ENCODE data around the gene STX2. TPM values are rescaled to one million over a fixed set of nuclear protein-coding genes. Genes with fewer than 3 reads are reported as not detected.

Gene STX2
- total RNA-seq, 1 donor: 58.3 TPM

- TF ChIP-seq CTCF (IDR thresholded peaks at IDR 0.05; ENCODE audit: insufficient read depth, low read depth, low read length): no peak
- no peak for DNase-seq (ENCODE audit: low read depth)
- peak overlapping the region; percentile 46 for H3K4me3 ChIP-seq (ENCODE audit: low read depth, low read length)
Observed at GRCh38 chr12:130839770-130840404, 837 bp upstream of the STX2 start.

DNA sequence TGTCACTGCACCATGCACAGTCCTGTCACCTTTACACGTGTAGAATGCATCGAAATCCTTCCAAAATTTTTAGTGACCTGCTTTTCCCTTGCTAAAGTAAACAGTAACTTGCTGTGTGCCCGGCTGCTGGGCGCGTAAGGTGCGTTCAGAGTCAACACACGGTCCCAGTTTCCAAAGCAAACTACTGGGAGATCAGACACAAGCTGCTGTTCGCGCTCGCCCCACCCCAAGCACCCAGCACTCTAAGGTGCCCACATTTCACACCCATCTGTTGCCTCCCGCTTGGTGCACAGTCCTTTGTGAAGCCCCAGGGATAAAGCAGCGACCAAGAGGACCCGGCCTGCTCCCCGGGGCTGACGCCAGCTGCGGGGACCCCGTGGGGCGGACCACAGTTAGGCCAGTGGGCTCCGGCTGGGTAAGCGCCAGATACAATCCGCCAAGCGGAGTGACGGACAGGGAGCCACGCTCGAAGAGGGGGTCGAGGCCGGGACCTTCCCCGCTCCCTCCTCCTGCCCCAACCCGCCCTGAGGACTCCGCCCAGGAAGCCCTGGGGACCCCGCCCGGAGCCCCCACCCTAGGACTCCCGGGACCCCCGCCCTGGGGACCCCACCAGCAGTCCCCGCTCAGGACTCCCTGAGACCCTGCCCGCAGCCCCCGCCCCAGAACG is 633 bp downstream of the STX2 start:
- DNase-seq (ENCODE audit: low read depth): peak; percentile 27
- TF ChIP-seq CTCF (IDR thresholded peaks at IDR 0.05; ENCODE audit: insufficient read depth, low read depth, low read length): no peak
- peak overlapping the region; percentile 86 for H3K4me3 ChIP-seq (ENCODE audit: low read depth, low read length)

DNA sequence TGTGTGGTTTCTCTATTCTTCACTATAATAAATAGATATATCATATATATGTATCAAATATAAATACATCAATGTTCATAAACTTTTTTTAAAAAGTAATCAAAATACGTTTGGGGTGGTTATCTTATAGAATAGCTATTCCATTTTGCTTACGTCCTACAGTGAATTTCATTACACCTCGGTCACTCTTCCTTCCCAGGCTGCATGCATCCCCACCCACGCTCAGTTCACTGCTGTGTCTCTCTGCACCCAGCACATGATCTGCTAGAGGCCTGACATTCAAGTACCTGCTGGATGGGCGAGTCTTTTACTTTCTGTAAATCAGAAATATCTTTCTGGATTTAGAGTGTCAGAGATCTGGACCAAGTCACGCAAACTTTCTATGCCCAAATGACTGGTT is 3.6 kb downstream of the STX2 start:
- H3K4me3 ChIP-seq (ENCODE audit: low read depth, low read length): no peak overlapping the region
- TF ChIP-seq CTCF (IDR thresholded peaks at IDR 0.05; ENCODE audit: insufficient read depth, low read depth, low read length): no peak
- DNase-seq (ENCODE audit: low read depth): no peak

GRCh38 chr12:130835011-130835410 is 4.0 kb downstream of the STX2 start:
- DNase-seq (ENCODE audit: low read depth): no peak

DNA sequence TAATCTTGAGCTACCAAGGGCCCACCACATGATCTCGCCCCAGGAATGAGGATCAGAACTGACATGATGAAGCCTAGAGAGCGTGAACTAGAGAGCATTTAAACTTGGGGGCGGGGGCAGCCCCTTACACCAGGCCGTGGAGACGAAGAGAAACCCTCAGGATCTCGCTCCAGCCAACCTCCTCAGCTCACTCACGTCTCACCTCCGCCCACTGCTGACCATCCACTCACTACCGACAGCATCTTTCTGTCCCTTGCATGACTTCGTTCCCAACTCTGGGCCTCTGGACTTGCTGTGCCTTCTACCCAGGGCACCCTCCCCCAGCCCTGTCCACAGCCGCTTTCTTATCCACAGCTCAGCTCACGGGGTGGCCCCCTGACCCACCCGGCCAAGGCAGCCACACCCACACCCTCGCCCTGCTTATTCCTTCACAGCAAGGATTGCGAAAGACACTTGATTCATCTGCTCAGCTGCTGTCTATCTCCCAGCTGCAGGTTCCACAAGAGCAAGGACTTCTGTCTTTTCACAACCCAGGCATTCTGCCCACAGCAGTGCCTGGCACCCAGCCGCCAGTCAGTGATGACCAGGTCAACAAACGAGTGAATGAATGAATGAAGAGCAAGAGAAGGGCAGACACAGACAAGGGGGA is 6.4 kb downstream of the STX2 start:
- H3K4me3 ChIP-seq (ENCODE audit: low read depth, low read length): peak overlapping the region; percentile 24
- TF ChIP-seq CTCF (IDR thresholded peaks at IDR 0.05; ENCODE audit: insufficient read depth, low read depth, low read length): no peak
- DNase-seq (ENCODE audit: low read depth): peak; percentile 90

More at GRCh38 chr12:130835011-130835410, 4.0 kb downstream of the STX2 start:
- no peak overlapping the region for H3K4me3 ChIP-seq (ENCODE audit: low read depth, low read length)
- TF ChIP-seq CTCF (IDR thresholded peaks at IDR 0.05; ENCODE audit: insufficient read depth, low read depth, low read length): no peak

DNA sequence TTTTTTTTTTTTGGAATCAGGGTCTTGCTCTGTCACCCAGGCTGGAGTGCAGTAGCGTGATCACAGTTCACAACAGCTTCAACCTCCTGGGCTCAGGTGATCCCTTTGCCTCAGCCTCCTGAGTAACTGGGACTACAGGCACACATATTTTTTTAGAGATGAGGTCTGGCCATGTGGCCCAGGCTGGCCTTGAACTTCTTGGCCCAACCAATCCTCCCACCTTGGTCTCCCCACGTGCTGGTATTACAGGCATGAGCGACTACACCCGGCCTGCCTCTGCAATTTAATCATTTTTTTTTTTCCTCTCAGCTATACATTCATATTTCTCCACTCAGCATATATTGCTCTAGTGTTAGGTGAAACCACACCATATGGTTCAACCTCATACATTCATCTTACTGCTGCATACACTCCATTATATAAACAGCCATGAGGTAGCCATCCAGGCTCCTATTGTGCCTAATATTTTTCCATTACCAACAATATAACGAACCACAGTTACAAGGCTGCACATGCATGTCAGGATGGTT is 7.1 kb downstream of the STX2 start:
- no peak overlapping the region for H3K4me3 ChIP-seq (ENCODE audit: low read depth, low read length)
- TF ChIP-seq CTCF (IDR thresholded peaks at IDR 0.05; ENCODE audit: insufficient read depth, low read depth, low read length): no peak
- no peak for DNase-seq (ENCODE audit: low read depth)
